HG02678 (cell line): ENCODE results near the gene TMEM236.
"Not testable (repeated sequence)": the region's sequence is repeated elsewhere in the genome, so short reads cannot be mapped to it uniquely, and the experiment has no call there.

Source experiments
- ATAC-seq: cut with Tn5 transposase; IDR thresholded peaks from one replicate; pipeline ENCODE4 v1.9.1; 2021; ENCODE audit warnings: mild to moderate bottlenecking, moderate library complexity; ENCODE audit not compliant: unreplicated experiment

Gene TMEM236, protein sequence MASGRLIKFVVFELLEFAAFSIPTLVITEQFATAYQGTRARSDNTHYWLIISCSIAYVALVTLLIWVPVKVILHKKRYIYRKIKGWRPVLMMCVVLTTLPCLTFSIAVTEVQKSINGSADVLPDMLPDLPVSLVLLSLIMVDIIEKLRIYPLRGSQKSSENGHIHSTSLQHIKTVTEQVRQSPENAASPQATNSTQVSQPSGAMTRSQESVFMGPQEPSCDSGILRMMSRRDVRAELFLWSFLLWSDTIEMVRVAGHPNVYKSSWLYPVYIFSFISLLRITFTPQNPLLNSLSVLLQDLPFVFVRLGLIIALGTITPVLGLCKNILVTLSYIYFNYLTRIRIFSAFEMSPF

DNA sequence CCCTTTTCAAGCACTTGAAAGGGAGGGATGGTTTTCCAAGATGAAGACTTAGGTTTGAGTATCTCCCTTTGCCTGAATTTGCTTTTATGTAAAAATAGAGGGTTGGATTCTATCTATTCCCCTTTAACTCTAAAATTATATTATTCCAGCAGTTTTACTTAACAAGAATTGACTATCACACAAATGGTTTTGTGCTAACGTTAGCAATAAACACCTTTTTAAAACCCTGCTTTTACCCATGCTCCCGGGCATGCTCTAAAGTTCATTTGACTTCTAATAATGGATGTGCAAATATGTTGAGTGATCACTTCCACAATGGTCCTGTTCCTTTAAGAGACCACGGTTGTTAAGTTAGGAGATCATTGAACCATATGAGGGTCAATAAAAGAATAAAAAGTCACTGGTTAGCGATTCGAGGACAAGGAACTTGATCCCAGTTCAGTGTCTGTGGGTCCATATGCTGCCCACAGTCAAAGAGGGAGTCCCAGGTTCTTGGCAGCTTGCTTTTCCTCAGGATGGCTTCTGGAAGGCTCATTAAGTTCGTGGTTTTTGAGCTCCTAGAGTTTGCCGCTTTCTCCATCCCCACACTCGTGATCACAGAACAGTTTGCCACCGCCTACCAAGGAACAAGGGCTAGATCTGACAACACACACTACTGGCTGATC is at the start of gene TMEM236:
Gene TMEM236, plus strand, starts transcription at position 421 of the 665 bp plus-strand sequence. Its CDS starts 95 bp downstream, at position 516.
- no peak for ATAC-seq

DNA sequence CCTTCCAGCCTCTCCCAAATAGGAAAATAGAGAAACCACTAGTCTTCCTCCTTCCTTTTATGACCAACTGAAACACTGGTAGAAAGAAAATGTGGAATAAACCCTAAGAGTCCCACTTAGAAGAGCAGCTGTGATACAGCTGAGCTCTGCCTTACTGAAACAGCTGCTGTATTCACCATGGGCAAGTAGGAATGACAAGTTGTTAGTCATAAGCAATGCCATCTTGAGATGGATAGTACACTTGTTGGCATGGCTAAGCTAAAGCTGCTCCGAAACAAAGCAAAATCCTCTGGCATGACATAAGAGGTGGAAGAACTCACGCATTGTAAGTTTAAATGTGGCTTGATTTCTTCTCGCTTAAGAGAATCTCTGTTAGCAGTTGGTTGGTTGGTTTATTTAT is 48.3 kb upstream of the TMEM236 start:
- ATAC-seq = no peak

DNA sequence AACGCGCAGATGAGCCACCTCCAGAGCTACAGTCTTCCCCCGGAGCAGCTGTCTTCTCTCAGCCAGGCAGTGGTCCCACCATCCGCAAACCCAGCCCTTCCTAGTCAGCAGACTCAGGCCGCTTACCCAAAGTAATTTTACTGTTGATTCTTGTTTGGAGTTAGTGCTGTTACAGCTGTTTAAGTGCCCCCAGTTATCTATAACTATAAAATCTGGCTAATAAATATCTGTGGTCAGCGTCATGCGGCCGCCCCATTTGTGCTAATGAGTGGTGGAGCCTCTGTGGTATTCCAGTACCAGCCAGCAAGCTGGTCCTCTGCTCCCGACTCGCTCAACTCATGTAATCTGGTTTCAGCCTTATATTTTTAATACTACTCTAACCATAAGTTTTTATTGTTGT is 43.2 kb upstream of the TMEM236 start:
- ATAC-seq = no peak

DNA sequence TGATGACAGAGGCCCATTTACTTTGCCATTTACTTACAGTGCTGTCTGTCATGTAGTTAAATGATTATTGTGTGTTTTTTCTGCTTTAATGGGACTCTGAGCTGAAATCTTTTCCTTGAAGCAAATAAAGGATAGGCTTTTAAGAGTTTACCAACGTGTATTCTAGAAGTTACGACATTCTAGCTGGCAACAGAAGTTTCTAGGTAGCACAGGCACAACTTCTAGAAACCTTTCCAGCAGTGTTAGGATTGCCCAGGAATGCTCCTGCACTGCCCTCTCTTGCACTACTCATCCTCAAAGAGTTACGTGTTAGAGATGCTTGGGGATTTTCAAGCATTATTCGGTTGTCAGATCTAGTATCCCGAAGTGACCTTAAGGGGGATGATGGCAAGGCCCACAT is 42.5 kb upstream of the TMEM236 start:
- ATAC-seq = no peak

DNA sequence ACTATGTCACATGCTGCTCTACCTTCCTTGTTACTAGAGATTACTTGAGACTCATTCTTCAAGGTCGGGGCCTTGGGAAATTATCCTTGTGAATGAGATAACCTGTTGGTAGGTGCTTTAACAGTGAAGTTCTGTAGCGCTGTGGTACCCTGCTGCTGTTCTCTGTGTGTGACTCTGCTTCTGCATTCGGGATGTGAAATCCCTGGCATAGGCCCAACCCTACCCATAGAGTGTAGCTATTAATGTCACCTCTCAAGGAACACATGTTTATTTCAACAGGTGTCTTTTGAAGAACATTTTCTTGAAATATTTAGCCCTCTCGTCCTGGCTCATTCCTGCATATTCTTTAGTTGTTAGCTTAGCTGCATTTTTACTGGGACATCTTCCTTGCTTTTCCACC is 41.8 kb upstream of the TMEM236 start:
- no peak for ATAC-seq

DNA sequence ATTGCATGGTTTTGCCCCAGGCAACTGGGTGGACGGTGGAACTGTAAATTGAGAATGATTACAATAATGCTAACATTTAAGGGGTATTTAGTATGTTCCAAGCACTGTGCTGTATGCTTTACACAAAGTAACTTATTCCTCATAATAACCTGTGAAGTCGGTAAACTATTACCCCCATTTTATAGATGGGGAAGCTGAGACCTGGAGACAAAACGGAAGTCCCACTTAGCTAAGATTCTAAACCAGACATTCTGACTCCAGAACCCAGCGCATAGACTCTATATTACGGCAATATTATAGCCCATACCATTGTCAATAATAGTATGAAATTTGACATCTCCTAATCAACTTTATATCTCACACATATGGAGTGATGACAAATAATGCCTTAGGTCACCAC is 39.9 kb upstream of the TMEM236 start:
- ATAC-seq = no peak

DNA sequence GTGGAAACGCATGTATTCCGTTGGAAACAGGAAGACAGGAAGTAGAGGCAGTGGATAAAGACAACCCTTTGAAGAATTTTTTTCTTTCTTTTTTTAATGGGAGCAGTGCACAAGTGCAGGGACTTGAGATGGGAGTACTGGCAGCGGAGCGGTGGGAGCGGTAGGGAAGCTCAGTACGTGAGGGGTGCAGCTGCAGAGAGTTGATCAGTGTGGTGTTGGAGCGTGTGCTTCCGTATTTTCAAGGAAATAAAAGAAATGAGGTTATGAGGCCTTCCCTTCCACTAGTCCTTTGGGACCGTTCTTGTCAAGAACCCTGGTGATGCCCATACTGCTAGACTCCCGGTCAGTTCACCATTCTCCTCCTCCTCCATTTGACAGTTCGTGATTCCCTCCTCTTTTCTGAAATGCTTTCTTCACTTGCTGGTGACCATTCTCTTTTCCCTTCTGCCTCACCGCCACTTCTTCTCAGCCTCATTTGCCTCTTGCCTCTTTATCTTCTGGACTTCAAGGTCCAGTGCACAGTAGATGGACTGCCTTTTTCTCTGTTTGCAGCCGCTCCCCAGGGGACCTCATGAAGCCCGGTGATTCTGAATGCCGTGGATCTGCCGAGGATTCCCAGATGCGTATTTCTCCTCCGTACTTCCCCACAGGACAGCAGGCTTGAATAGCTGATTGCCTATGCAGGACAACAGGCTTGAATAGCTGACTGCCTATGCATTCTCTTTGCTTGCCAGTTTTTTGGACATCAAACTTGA is 39.1 kb upstream of the TMEM236 start:
- no peak for ATAC-seq

DNA sequence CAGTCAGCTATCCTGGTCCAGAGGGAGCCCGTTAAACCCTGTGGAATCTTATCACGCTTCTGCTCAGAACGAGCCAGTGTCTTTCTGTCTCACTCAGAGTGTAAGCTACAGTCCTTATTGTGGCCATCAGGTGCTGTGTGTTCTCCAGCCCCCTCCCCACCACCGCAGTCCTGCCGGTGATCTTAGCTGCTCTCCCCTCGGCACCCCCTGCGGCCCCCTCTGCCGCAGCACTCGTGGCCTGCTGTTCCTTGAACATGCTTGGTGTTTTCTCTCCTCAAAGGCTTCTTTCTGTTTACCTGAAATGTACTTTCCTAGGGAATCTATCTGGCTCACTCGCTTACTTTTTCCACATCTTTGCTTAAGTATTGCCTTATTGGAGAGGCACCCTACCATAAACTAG is 38.2 kb upstream of the TMEM236 start:
- ATAC-seq = no peak

DNA sequence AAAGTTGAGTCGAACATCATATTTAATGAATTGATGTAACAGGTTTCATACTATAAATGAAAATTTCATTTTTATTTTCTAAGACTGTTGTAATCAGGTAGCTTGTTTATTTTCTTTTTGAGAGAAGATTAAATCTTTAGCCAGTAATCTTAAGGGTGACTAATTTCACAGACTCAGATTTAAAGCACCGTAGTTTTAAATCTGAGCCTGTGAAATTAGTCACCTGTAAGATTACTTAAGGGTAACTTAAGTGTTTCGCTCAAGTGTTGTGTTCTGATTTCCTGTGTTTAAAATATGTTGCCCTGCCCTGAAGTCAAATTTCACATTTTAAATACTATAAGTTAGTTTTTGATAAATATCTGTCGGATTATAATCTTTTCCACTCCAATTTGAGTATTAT is 35.8 kb upstream of the TMEM236 start:
- no peak for ATAC-seq

DNA sequence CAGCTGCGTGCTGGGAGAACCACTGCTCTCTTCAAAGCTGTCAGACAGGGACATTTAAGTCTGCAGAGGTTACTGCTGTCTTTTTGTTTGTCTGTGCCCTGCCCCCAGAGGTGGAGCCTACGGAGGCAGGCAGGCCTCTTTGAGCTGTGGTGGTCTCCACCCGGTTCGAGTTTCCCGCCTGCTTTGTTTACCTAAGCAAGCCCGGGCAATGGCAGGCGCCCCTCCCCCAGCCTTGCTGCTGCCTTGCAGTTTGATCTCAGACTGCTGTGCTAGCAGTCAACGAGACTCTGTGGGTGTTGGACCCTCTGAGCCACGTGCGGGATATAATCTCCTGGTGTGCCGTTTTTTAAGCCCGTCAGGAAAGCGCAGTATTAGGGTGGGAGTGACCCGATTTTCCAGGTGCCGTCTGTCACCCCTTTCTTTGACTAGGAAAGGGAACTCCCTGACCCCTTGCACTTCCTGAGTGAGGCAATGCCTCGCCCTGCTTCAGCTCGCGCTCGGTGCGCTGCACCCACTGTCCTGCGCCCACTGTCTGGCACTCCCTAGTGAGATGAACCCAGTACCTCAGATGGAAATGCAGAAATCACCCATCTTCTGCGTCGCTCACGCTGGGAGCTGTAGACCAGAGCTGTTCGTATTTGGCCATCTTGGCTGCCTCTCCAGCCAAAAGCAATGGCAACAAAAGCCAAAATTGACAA is 29.5 kb upstream of the TMEM236 start:
- not testable (repeated sequence) for ATAC-seq

DNA sequence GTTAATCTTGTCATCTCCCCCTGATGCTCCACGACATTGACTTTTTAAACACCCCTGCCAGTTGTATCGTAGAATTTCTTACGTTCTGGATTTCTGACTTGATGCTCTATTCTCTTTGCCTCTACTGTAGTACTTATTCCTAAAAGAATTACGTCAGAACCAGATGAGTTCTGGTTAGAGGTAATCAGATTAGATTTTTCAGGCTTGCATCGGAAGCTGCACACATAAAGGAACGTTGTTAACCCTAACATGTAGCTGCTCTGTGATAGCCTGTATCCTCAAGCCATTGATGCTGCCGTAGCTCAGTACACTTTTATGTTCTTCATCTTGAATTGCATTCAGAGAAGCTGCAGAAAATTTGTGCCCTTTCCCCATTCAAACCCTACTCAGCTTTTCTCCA is 26.3 kb upstream of the TMEM236 start:
- ATAC-seq = no peak

DNA sequence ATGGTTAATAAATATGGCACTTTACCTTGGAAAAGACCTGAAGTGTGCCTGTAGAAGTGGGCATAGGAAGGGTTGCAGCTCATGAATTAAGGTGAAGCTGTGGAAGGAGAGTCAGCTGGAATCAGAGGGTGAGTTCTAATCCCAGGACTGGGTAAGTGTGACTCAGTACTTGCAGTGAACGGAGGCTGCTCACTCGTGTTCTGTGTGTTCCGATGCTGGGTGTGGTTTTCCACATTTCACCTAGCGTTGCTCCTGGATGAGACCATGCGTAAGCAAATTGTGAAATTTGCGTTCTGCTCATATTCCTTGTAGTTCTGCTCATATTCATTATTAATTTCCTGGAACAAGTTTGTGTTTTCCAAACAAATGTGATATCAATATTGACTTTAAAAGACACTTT is 22.4 kb upstream of the TMEM236 start:
- no peak for ATAC-seq

DNA sequence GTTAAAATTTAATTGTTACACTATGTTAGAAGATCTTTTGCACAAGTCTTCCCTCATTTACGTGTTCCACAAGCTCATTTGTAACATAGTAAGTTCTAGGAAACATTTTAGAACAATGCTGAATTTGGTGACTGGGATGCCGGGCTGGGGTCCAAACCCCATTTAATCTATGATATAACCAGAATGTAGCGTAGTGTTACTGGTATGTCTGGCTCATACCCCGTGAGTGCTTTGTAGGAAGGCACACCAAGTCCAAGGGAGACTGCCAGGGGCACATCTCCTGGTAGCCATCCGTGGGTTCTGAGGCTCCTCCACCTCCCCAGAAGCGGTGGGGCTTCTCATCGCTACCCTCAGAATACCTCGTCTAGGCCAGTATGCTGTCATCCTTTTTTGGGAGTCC is 21.3 kb upstream of the TMEM236 start:
- no peak for ATAC-seq

DNA sequence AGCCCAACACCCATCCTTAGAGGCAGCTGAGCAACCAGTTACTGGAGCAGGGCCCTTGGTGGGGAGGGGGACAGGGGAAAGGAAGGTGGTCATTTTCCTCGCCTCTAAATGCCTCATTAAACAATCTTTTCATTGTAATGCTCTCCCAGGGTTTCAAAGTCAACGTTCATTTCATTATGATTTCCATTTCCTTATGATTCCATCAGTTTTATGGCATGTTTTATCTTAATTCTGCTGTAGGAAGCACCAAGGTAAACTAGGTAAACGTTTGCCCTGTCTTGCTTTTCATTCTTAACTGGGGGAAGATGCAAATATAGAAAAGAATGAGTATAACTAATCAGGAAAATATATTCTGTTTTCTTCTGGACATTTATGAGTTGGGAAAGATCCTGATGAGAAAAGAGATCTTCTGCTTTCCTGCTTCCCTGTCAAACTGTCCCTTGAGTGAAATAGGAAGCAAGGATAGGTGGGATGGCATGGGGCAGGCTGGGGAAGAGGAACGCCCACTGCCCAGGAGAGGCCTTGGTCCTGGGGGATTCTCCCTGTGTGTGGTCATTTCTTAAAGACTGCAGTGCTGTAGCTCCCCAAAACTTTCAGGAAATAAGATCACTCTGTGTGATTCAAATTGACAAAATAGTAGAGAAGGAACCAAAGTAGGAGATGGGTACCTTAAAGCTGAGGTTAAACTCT is 20.5 kb upstream of the TMEM236 start:
- no peak for ATAC-seq

DNA sequence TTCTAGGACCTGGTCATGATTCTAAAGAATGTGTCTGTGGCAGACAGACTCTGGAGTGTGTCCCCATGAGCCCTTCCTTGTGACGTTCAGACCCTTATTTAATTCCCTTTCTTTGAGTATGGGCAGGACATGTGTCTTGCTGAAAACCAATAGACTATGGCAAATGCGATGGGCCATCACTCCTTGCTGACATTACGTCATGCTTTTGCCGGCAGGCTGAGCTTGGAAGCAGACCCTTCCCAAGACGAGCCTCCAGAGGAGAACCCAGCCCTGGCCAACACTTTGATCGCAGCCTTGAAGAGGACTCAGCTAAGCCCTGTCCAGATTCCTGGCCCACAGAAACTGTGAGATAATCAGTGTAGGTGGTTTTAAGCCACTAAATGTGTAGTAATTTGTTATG is 18.4 kb upstream of the TMEM236 start:
- ATAC-seq = no peak

DNA sequence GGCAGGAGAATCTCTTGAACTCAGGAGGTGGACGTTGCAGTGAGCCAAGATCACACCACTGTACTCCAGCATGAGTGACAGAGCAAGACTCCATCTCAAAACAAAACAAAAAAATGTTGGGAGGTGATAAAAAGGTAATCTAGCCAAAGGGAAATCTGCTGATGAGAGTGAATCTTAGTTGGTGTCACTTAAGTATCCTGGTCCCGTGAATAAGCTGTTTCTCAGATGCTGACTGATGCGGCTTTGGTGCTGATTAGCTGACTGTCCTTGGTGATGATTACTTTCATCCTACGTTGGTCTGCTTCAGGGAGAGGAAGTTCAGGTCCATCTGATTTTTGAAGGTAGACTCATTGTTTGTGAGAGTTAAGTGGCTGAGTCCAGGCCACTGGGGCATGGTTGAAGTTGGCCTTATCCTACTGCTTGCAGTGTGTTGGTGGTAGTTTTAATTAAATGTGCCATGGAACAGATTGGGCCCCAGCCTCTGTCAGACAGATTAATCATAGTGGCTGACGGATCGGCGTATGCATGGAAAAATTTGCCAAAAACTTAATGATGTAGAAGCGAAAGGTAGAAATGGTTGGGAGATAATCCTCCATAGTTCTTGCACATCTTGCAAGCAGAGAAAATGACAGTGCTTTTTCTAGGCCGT is 17.4 kb upstream of the TMEM236 start:
- ATAC-seq = no peak

DNA sequence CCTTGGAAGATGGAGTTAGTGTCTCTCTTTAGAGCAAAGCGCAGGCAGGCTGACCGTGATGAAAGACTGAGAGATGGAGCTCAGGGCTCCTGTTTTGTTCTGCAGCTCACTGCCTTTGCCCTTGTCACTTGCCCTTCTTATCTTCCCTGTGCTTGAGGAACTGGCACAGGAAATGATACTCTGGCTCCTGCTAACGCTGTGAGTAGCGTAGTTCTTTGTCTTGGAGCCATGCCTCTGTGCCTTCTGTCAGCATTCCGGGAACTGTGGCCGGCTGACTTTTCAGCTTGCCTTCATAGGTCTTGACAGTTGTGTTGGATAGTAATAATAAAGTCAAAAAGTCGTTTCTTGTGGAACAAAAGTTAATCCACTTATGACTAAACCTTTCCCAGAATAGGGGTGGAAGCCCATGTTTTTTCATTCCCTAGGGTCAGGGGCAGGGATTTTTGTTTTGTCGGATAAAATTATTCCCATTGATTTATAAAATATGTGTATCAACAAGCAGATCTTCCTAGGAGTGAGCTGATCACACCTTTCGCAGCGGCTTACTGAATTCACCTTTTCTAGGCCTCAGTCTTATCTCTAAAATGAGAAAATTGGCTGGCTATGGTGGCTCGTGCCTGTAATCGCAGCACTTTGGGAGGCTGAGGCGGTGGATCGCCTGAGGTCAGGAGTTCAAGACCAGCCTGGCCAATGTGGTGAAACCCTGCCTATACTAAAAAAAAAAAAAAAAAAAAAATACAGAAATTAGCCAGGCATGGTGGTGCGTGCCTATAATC is 16.6 kb upstream of the TMEM236 start:
- no peak for ATAC-seq

DNA sequence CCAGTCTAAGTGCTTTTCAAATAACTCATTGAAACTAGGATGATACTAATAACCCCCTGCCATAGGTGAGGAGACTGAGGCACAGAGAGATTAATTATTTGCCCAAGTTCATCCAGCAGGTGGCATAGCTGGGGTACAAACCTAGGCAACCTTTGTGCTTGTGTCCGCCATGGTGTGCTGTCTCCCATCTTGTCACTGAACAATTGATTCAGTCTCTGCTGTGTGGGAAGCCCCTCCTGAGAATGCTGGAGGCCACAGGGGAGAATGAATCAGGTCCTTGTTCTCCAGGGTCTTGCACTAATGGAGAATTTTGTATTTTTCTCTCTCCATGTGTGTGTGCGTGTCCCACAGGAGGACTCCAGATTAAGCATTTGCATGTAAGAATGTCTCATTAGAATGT is 15.8 kb upstream of the TMEM236 start:
- no peak for ATAC-seq
